ENCODE data around the gene SYT8. TPM values are rescaled to one million over a fixed set of nuclear protein-coding genes. Genes with fewer than 3 reads are reported as not detected.

SYT8 gene
- total RNA-seq, 1 experiment from 2014 or later, result not detected

- DNase-seq, result no peak
- H3K4me2 ChIP-seq (ENCODE audit: insufficient read depth, insufficient read length, low read length), result no peak overlapping the region
- no peak overlapping the region for H3K23ac ChIP-seq (ENCODE audit: insufficient read length, low read depth, low read length)
- H3K9me3 ChIP-seq (ENCODE audit: control insufficient read depth, low read depth, low read length), result no peaks in the 10 kb centered on the region
- H2BK12ac ChIP-seq (ENCODE audit: insufficient read length, low read depth, low read length), result no peak overlapping the region
- no peaks in the 10 kb centered on the region for H3K4me1 ChIP-seq (ENCODE audit: insufficient read depth, low read length)
- H3K56ac ChIP-seq (ENCODE audit: insufficient read length, low read depth, low read length), result no peak overlapping the region
- no peaks in the 10 kb centered on the region for H3K36me3 Mint-ChIP-seq (ENCODE audit: insufficient read depth in 1 of 3, low read depth in 3 of 3)
- H3T11ph ChIP-seq (ENCODE audit: low read length), result no peak overlapping the region
- H2BK120ac ChIP-seq (ENCODE audit: low read depth, low read length, poor library complexity, severe bottlenecking), result no peak overlapping the region
- H4K91ac ChIP-seq (ENCODE audit: insufficient read length, low read depth, low read length), result no peak overlapping the region
- H4K5ac ChIP-seq (ENCODE audit: insufficient read length, low read depth, low read length), result no peak overlapping the region
- H3K27ac Mint-ChIP-seq, result no peak overlapping the region
- H2AFZ ChIP-seq (ENCODE audit: low read length), result no peak overlapping the region
- H4K8ac ChIP-seq (replicated peaks; ENCODE audit: insufficient read length, low read depth, low read length), result no peak overlapping the region
- no peak overlapping the region for H2BK5ac ChIP-seq (ENCODE audit: insufficient read length, low read length)
- no peak overlapping the region for H3K4me3 Mint-ChIP-seq
- no peak overlapping the region for H3K18ac ChIP-seq (ENCODE audit: insufficient read length, low read depth, low read length)
- no peak overlapping the region for H3K14ac ChIP-seq (ENCODE audit: insufficient read depth, low read length)
- peaks cover 13% of the 10 kb centered on the region for H3K27me3 Mint-ChIP-seq (ENCODE audit: low read depth)
- H3K23me2 ChIP-seq (ENCODE audit: insufficient read length, low read depth, low read length, poor library complexity, severe bottlenecking), result no peaks in the 10 kb centered on the region
- H3K27ac ChIP-seq (ENCODE audit: insufficient read length, low read depth, low read length), result no peak overlapping the region
- H3K4ac ChIP-seq (ENCODE audit: low read depth, low read length), result no peak overlapping the region
- H4K20me1 ChIP-seq (ENCODE audit: control insufficient read depth, insufficient read depth, insufficient read length), result no peaks in the 10 kb centered on the region
- no peaks in the 10 kb centered on the region for H3K27me3 ChIP-seq (ENCODE audit: insufficient read depth, low read length)
- H2AK5ac ChIP-seq (ENCODE audit: insufficient read length, low read length), result no peak overlapping the region
- H3K9ac ChIP-seq (ENCODE audit: extremely low read depth, insufficient read length, low read length), result no peak overlapping the region
- no peak overlapping the region for H2BK20ac ChIP-seq (ENCODE audit: low read depth, low read length, poor library complexity, severe bottlenecking)
- no peak for TF ChIP-seq CTCF (conservative IDR thresholded peaks at IDR 0.05)
- H2BK15ac ChIP-seq (ENCODE audit: low read depth, low read length), result no peak overlapping the region
- no CpG with 5 or more reads among the region's 19 CpGs for WGBS (ENCODE audit: extremely low coverage, insufficient read length, low lambda C conversion rate)
- peaks cover 0 to 4% of the 10 kb centered on the region in 2 experiments; a peak in 1 of 4 replicates for H3K4me1 Mint-ChIP-seq
- no peaks in the 10 kb centered on the region for H3K79me1 ChIP-seq (ENCODE audit: insufficient read depth, low read depth, low read length, poor library complexity, severe bottlenecking)
- no peaks in the 10 kb centered on the region; a peak in 1 of 5 replicates for H3K9me3 Mint-ChIP-seq
- no peaks in the 10 kb centered on the region for H3K79me2 ChIP-seq (ENCODE audit: insufficient read depth, low read length)
Observed at GRCh38 chr11:1841511-1842148, 6.8 kb downstream of the SYT8 start.

All from H9 (cell line).